Ecto neural progenitor cell (in vitro differentiated cells): ENCODE data around the gene TEKT1.

Experiments
- DNase-seq: peaks from one replicate; pipeline ENCODE4 v3.0.0-alpha.2; 2018; ENCODE audit warnings: low spot score

The TEKT1 gene

GRCh38 chr17:6757747-6758146 is 73.8 kb downstream of the TEKT1 start:
- no peak for DNase-seq

- DNase-seq: no peak
Measured at GRCh38 chr17:6756425-6757031, 75.0 kb downstream of the TEKT1 start.

- no peak for DNase-seq
Measured at GRCh38 chr17:6755731-6756184, 75.8 kb downstream of the TEKT1 start, which contains the start of gene XAF1. Gene XAF1, plus strand, starts transcription at chr17:6756046. Its CDS starts 33 bp downstream, at chr17:6756079.

DNA sequence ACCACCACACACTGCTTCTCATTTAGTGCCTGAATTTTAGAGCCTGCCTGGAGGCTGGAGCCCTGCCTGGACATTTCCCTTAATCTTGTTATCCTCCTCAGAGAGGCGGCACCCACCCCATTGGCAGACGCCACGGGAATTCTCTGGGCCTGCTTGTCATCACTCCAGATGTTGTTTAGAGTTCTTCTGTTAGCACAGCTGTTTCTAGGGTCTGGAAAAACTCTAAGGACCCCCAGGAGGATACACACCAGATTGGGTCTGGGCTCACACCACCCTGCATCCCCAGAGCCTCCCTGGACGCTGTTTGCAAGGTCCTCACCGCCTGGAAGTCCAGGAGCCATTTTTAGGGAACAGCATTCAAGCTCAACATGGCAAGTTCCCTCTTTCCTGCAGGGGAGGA is 76.2 kb downstream of the TEKT1 start:
- no peak for DNase-seq

GRCh38 chr17:6753546-6753945 is 78.0 kb downstream of the TEKT1 start:
- DNase-seq: no peak

- DNase-seq: no peak
Measured at GRCh38 chr17:6753006-6753445, 78.5 kb downstream of the TEKT1 start.

- DNase-seq: no peak
Measured at GRCh38 chr17:6752068-6752909, 79.2 kb downstream of the TEKT1 start.

DNA sequence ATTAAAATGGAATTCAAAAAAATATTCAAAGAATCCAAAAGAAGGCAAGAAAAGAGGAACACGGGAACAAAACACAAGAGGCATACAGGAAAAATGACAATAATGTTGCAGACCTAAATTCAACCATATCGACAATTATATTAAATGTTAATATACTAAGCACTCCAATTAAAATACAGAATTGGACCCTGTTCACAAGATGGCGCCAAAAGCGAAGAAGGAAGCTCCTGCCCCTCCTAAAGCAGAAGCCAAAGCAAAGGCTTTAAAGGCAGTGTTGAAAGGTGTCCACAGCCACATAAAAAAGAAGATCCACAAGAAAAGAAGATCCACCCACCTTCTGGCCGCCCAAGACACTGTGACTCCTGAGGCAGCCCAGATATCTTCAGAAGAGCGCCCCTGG is 82.0 kb downstream of the TEKT1 start:
- no peak for DNase-seq

- DNase-seq: no peak
Measured at GRCh38 chr17:6748617-6749016, 82.9 kb downstream of the TEKT1 start.
